DMS 273 (cell line): ENCODE results near the gene CARD9.
"Not testable (repeated sequence)": the region's sequence is repeated elsewhere in the genome, so short reads cannot be mapped to it uniquely, and the experiment has no call there.

Experiments
- DNase-seq: peaks from one replicate; lab custom pipeline; 2025; ENCODE audit not compliant: unreplicated experiment; lab: John Stamatoyannopoulos, UW

The CARD9 gene

DNA sequence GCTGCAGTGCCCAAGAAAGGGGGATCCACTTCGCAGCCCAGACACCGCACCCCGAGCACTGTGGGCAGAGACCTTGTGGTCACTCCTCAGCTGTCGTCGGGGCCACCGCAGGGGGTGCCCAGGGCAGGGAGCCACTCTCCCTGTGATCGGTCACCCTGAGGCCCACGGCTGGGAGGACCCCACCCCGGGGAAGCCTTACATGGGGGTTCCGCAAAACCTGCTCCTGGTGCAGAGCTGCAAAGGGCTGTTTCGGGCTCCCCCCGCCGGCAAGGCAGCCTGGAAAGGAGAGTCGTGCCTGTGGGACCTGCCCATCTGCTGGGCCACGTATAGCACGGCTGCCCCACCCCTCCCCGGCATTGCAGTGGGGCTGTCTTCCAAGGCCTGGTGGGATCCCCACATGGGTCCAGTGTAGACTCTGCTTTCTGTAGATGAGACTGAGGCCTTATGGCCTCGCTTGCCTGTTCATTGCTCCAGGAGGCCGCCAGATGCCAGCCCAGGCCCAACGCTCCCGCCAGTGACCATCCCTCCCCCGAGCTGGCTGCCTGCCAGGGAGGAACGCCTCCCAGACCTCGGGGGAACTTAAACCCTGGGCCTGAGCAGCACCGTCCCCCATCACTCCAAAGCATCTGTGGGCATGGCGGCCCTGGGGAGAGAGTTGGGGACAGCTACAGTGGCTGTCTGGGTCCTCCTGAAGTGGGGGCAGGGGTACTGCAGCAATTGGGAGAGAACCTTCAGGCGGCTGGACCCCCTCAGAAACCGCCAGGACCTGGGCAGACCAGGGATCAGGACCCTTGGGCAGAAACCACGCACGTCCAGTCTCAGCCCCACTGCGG, 8.3 kb downstream of the CARD9 start:
- peak; percentile 94 for DNase-seq

- DNase-seq = no peak
These were observed 9.3 kb downstream of the CARD9 start for GRCh38 chr9:136363949-136364748.

- DNase-seq = peak; percentile 95
These were observed 10.1 kb downstream of the CARD9 start, which contains the start of gene DNLZ for GRCh38 chr9:136363106-136363948. TSS of gene DNLZ (minus strand) at chr9:136363744. CDS start at chr9:136363714, 30 bp downstream.

GRCh38 chr9:136362450-136362784, 11.1 kb downstream of the CARD9 start:
- DNase-seq = no peak

DNA sequence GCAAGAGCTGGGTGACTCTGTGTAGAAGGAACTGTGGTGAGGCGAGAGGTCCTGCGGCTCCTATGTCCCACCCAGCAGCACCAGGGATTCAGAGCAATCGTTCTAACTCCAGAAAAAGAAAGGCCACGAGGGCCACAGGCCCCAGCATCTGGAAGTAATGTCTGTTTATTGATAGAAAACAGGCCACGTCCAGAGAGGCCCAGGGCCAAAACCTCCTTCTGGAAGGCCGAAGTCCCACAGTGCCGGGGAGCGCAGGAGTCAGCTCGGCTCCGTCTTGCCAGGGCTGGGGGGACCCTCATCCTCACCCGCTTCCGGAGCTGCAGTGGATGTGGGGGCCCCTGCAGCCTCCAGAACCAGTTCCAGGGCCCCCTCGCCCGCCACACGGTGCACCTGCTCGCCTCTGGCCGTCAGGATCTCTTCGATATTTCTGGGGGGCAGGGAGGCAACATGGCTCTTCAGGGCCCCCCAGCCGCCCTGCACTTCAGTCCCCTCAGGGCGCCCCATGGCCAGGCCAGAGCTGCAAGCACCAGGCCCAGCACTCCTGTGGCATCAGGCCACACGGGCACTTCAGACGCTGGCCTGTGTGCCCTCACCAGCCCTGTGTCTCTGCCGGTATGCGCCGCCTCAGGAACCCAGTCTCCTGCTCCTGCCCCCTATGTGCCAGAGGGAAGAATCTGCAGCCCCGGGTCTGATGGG, 11.6 kb downstream of the CARD9 start:
- DNase-seq = no peak

GRCh38 chr9:136361047-136361753, 12.3 kb downstream of the CARD9 start:
- no peak for DNase-seq

- peak; percentile 43 for DNase-seq
These were observed 13.4 kb downstream of the CARD9 start for GRCh38 chr9:136359774-136360718.

GRCh38 chr9:136358888-136359287, 14.6 kb downstream of the CARD9 start:
- DNase-seq = no peak

- no peak for DNase-seq
These were observed 15.5 kb downstream of the CARD9 start for GRCh38 chr9:136358016-136358415.

DNA sequence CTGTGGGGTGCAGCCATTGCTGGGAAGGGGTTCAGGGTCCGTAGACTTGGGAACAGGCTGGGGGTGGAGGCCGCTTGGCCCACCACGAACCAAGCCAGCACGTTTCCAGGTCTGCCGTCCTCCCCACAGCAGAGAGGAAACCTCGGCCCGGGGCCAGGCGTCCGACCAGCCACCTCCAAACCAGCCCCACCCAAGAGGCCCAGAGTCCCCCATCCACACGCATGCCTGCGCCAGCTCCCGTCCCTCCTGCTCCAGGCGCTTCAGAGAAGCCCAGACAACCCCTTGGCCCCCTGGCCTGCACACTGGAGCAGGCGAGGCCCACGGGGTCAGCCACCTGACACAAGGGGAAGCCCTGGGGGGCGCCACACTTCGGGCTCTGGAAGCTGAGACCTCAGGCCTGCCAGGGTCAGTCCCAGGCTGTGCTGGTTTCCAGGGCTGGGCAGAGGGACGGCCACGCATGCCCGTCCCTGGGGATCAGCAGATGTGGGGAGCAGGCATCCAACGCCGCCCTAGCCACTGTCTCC, 16.2 kb downstream of the CARD9 start:
- no peak for DNase-seq

DNA sequence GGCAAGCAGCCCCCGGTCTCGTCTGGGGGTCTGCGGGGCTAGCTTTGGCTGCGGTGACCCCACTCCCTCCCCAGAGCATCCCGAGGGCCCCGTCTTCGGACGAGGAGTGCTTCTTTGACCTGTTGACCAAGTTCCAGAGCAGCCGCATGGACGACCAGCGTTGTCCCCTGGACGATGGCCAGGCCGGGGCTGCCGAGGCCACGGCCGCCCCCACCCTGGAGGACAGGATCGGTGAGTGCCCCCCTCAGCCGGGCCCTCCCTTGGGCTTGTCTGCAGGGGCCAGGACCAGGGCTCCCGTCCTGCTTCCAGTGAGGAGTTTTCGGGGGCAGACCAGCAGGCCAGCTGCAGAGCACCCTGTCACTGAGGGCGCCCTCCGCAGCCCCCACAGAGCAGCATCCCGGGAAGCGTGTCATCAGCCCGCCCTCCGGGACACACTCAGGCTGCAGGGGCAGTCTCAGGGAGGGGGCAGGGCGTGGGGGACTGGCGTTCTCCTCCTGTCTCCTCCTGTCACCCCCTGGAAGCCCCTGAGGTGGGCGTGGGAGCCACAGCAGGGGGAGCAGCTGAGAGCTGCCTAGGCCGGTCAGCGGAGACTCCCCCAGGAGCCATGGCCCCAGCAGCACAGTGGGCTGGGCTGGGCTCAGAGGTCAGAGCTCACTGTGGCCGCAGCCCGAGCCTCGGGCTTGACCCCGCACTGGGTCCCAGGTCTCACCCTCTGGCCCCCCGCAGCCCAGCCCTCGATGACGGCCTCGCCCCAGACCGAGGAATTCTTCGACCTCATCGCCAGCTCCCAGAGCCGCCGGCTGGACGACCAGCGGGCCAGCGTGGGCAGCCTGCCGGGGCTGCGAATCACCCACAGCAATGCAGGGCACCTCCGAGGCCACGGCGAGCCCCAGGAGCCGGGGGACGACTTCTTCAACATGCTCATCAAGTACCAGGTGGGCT, 17.6 kb downstream of the CARD9 start:
- no peak for DNase-seq

DNA sequence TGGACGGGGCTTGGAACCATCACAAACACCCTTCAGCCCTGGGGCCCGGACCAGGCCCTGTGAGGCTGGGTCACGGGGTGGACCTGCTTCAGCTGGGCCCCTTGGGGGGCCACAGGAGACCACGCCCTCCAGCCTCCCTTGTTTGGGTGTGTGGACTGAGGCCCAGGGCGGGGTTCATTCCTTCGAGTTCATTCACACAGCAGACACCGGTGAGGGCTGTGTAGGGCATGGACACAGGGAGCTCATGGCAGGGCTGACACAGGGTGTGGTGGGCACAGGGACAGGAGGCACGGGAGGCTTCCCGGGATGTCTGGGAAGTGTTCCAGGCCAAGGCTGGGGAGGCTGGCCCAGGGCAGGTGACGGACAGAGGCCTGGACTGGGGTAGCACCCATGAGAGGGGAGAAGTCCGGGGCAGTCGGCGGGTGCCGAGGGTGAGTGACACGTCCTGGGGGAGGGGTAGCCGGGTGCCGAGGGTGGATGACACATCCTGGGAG, 18.8 kb downstream of the CARD9 start:
- peak; percentile 60 for DNase-seq

DNA sequence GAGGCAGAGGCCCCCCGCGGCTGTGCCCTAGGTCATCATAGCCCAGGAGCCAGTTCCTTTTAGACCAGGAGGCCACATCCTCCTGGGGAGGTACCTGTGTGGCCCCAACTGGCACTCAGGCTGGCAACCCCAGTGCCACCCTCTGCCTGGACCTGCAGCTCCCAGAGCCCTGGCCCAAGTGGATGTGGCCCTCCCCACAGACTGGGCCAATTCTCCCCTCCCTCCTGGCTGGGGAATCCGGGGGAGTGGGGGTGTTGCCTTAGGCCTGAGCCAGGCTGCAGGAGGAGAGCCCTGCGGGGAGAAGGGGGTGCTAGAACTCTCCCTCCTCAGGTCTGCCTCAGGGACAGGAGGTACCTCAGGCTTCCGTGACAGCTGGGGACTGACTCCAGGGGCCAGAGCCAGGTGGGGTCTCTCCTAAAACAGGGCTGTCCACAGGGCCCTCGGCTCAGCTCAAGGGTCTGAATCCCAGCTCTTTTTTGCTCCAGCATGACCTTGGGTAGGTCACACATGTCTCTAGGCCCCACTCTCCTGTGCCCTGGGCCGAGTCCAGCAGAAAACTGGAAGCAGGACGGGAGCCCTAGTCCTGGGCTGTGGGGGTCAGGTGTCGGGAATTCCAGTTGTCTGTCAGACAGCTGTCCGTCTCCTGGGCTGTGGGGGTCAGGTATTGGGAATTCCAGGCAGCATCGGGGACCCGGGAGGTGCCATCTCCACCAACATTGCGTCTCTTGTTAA, 19.5 kb downstream of the CARD9 start:
- DNase-seq = peak; percentile 52

GRCh38 chr9:136353088-136353487, 20.4 kb downstream of the CARD9 start:
- no peak for DNase-seq

DNA sequence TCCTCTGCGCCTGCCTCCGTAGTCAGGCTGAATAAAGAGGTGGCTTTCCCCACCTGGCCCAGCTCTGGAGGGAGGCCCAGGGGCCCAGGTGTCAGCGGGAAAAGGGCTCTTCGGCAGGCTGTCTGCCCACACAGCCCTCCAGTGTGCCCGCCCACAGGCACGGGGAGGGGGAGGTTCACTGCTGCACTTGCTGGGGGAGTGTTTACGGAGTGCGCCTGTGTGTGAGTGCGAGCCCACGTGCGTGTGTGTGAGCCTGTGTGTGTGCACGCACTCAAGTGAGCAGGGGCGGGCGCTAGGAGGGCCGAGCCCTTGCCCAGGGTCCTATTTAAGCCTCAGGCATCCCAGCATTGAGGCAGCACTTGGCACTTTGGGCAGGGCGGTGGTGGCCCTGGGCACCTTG, 20.8 kb downstream of the CARD9 start:
- peak; percentile 52 for DNase-seq

GRCh38 chr9:136351868-136352267, 21.6 kb downstream of the CARD9 start:
- not testable (repeated sequence) for DNase-seq
